HPDE6-E6E7 (cell line): ENCODE results near the gene CACHD1.
A peak's percentile ranks its signal among the peaks of the same experiment; 100 is the strongest.

Experiments
- DNase-seq: peaks from one replicate; pipeline ENCODE4 v3.0.0; 2011; ENCODE audit warnings: missing footprints; ENCODE audit errors: extremely low spot score

The CACHD1 gene

DNA sequence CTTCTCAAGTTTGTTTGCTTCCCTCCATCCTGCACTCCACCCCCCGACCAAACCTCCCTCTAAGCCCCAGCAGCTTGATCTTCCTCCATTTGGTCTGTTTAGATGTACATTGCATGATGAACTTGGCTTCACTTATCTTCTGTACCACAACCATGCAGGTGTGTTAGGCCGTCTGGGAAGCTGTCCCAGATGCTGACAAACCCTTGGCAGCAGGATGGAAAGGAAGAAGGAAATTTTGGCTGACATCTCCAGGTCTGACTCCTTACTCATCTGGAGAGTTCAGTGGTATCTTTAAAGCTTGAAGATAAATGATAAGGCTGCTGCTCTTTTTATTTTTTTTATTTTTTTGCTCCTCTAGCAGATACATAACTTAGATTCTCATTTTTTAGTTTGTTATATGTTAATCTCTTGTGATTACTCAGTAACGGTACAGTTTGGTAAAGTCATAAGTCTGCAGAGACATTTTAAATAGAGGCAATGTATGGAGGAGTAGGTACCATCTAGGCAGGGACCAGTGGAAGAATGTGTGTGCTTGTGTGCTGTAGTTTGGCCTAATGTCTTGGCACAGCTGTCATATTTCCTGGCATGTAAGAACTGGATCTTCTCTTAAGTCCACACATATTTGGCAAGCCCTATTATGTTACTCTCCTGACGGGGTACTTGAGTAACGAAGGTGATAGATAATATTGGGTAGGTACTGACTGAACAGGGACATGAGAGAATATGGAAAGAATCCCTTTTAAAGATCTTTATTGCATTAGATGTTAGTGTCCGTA lies 79.7 kb downstream of the CACHD1 start:
- no peak for DNase-seq

- no peak for DNase-seq
These were observed 80.6 kb downstream of the CACHD1 start for GRCh38 chr1:64550510-64550909.

GRCh38 chr1:64550946-64551605 lies 81.1 kb downstream of the CACHD1 start:
- no peak for DNase-seq

DNA sequence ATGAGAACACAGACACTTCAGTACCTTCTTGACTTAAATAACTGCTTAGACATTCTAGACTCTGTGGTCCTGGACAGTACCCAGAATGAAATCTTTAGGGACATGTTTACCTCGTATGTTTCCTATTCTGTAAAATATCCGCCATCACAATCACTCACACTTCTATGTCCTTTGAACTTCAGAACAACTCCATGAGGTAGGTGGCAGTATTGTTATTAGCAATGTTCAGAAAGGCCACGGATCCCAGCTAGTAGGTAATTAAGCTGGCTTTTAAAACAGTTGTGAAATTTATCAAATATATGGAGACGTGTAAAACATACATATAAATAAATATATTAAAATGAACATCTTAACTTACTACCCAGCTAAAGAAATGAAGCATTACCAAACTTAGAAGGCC lies 83.4 kb downstream of the CACHD1 start:
- no peak for DNase-seq

DNA sequence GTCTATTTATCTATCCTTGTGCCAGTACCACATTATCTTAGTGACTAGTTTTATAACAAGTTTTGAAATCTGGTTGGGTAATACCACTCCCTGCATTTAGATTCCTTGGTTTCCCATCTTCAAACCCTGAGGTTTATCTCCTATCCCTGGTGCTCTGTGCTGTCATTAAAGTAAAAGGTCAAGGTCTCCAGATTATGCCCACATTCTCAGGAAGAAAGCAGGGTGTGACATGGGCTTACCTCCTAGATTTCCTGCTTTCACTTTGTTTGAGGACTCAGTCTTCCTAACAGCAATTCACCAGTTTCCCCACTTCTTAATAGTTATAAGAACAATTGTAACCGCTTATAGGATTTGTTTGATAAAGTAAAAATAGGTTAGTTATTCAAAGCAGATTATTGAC lies 86.0 kb downstream of the CACHD1 start:
- DNase-seq: no peak

DNA sequence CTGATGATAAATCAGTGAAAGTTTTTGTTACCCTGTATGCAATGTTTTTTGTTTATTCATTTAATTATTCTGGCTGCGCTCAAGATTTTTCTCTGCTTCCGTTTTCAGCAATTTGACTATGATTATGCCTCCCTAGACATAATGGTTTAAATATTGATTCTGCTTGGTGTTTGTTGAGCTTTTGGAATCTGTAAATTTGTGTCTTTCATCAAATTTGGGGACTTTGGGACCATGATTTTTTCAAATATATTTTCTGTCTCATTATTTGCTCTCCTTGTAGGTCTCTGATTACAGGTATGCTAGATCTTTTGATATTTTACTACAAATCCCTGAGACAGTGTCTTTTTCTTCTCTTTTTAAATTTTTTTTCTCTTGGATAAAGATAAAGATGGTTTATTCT lies 92.1 kb downstream of the CACHD1 start:
- DNase-seq: no peak

DNA sequence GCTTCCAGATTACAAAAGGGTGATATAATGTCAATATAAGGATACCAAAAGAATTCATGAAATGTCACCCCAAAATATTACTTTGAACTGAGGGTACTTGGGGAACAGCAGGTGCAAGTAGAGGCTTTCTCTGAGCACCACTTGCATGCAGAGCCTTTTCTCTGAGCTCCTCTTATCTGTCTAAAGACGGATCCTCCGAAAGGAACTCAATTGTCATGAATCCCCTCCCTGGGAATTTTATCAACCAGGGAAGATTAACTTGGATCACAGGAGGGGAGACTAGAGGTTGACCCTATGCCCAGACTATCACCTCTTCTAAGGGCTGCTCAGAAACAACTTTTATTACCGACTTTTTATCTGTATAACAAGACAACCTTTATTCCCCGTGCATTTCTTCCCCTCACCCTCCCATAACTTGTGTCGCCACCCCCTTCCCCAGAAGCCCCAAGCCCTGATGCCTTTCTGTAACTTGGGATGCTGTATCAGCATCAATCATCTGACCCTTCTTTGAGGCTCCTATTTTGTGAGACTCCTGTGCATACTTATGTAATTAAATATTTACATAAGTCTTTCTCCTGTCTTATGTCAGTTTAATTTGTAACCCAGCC lies 94.1 kb downstream of the CACHD1 start:
- DNase-seq: no peak

GRCh38 chr1:64564891-64565290 lies 95.0 kb downstream of the CACHD1 start:
- no peak for DNase-seq

DNA sequence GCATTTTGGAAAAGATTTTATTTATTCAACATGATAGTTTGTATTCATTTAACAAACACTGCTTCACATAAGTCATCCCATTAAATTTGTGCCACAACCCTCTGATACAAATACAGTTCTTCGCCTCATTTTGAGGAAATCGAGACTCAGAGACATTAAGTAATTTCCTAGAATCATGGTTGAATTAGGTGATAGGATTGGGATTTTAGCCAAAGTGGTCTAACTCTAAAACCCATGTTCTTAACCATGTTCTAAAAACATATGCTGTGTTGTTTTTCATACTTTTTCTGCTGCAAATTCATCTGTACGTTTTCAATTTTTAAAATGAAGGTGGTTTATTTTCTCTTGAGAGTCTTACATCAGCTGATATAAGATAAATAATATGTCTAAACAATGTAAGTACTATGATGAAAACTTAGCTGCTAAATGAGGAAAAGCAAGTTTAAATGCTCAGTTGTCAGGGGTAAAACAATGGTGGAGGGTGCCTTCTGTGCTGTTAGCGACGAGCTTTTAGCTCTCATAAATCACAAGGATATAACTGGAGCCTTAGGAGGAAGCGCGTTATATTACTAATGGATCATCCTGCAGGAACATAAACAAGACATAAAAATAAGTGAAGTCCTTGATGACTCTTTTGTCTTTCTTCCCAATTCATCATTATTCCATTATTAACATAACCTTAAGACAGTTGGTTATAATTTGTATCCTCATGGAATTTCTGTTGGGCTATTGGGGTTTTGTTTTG lies 97.7 kb downstream of the CACHD1 start:
- DNase-seq: no peak

DNA sequence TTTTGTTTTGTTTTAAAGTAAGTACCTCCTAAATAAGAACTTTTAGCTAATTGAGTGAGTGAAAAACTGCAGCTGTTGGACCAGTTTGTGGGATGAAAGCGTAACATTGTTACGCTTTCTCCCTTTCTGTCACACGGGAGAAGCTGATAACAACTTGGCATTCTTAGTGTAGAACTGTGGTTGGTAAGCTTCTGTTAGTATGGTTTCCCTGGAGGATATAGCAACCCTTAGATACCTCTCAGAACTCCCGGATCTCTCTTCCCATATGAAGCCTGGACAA lies 98.2 kb downstream of the CACHD1 start:
- DNase-seq: no peak

- no peak for DNase-seq
These were observed 99.5 kb downstream of the CACHD1 start for GRCh38 chr1:64569411-64569810.

DNA sequence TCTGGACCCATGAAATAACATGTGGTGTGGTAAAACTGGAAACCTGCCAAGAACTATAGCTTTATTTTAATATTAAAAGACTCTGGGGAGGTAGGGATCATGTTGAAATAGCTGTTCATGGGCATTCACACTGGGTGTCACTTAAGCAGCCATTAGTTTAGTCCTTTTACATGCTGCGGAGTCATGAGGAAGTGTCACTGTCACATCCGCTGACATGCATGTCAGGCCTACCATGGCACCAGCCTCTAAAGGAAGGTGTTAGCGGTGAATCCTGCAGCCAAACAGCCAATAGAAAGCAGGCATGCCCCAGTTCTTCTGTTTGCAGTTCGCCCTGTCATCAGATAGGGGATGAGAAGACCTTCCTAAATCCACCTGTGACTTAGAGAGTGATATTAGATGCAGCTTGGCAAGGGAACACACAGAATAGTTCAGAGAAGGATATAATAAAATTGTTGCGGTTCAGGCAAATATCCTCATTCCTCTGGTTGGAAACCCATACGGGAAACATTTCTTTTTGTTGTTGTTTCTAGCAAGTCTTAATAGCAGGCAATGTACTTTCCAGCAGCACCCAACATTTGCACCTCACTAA lies 100.4 kb downstream of the CACHD1 start:
- DNase-seq: no peak

GRCh38 chr1:64572222-64572900 lies 102.4 kb downstream of the CACHD1 start:
- DNase-seq: no peak

DNA sequence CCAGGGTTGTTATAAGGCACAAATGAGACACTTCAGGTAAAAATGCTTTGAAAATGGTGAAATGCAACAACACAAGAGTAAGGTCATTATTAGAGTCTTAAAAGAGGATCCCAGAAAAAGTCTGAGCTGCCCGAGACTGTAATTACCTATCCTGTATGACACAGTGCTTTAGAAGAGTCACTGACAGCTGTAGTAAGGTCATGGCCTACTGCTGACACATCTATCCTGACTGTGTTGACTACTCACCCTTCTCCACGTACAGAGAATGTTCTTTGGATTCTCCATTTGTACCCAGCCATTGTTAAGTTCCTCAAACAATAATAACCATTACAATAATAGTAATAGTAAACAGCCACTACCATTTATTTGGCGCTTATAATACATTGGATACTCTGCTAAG lies 104.4 kb downstream of the CACHD1 start:
- peak; percentile 35 for DNase-seq

DNA sequence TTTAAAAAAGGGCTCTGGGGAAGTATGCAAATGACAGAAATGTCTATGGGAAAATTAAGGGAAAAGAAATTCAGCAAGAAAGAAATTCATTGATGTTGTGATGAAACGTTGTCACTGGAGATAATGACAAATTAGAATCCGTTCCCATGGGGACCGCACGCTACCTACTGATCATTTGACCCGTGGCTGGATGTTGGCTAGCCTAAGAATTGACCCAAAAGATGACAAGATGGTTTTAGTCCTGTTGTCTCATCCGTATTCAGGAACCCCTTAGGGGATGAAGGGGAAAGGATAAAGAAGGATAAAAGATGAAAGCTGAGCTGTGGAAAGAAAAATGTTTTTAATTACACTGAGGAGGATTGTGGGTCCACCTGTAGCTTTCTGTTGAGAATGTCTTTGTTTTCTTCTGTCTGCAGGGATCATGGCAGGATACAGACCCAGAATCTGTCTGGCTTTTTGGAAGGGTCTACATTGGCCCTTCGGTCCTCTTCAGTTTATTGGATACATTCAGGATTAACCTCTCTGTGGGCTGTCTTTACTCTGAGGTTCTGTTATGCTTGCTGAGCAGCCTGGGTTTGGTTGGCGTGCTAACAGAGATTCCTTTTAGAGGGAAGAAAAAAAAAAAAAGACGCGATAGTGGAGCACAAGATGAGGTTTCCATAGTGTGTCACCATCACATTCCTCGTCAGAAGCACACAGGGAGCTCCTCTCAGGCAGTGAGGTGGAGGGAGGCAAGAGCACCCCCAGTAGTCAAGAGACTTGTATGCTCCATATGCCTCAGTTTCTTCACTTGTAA lies 106.2 kb downstream of the CACHD1 start:
- no peak for DNase-seq

- no peak for DNase-seq
These were observed 108.5 kb downstream of the CACHD1 start for GRCh38 chr1:64578270-64578973.

GRCh38 chr1:64579767-64580166 lies 109.8 kb downstream of the CACHD1 start:
- no peak for DNase-seq

- DNase-seq: no peak
These were observed 111.4 kb downstream of the CACHD1 start for GRCh38 chr1:64581135-64581842.

DNA sequence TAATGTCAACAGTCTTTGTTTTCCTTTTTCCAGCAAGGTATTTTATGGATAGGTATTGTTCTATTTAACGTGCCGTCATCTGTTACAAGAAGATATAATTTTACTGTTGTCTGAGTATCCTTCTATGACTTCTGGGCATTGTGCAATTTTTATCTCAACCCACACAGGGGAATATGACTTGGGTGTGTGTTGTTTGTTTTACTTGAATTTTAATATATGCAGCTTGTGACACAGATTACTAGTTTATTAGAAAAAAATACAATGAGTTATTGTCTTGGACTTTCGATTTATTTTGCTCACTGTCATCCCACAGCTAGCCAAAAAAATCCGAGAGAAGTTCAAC lies 111.9 kb downstream of the CACHD1 start:
- no peak for DNase-seq

- no peak for DNase-seq
These were observed 114.5 kb downstream of the CACHD1 start for GRCh38 chr1:64584479-64584878.
